KOPT-K1 (cell line): ENCODE data around the gene BIN1.
"Not testable (repeated sequence)": the region's sequence is repeated elsewhere in the genome, so short reads cannot be mapped to it uniquely, and the experiment has no call there.

ENCODE experiments used
- H3K27ac ChIP-seq: fragments of 200-600 bp; sonication (generic); 2 replicates; pipeline ENCODE4 v1.5.1; 2016; ENCODE audit warnings: antibody characterized with exemption, mild to moderate bottlenecking, low read depth, low read length; ENCODE audit not compliant: poor library complexity, severe bottlenecking
- H3K36me3 ChIP-seq: fragments of 200-600 bp; sonication (generic); 2 replicates; pipeline ENCODE4 v1.5.1; 2017; ENCODE audit warnings: antibody characterized with exemption, mild to moderate bottlenecking, low read length, moderate library complexity; ENCODE audit not compliant: insufficient read depth
- H3K9me3 ChIP-seq: fragments of 200-600 bp; sonication (generic); 2 replicates; pipeline ENCODE4 v1.5.1; 2017; ENCODE audit warnings: antibody characterized with exemption, low read length, mild to moderate bottlenecking; ENCODE audit not compliant: insufficient read depth, poor library complexity, severe bottlenecking

The BIN1 gene

GRCh38 chr2:127121353-127121752, 14.4 kb upstream of the BIN1 start:
- Histone ChIP-seq H3K36me3 (no peaks in the 10 kb centered on the region), H3K9me3 (peaks cover 31% of the 10 kb centered on the region), H3K27ac (no peak overlapping the region)

- peaks cover 31% of the 10 kb centered on the region for H3K9me3 ChIP-seq
- H3K27ac ChIP-seq, H3K36me3 ChIP-seq: not testable (repeated sequence)
Measured at GRCh38 chr2:127120408-127120807, 13.5 kb upstream of the BIN1 start.

- H3K27ac ChIP-seq = no peak overlapping the region
- H3K36me3 ChIP-seq = no peaks in the 10 kb centered on the region
- H3K9me3 ChIP-seq = peaks cover 28% of the 10 kb centered on the region
Measured at GRCh38 chr2:127118467-127118866, 11.5 kb upstream of the BIN1 start.

- Histone ChIP-seq H3K27ac (no peak overlapping the region), H3K36me3 (no peaks in the 10 kb centered on the region), H3K9me3 (peaks cover 24% of the 10 kb centered on the region)
Measured at GRCh38 chr2:127118038-127118437, 11.1 kb upstream of the BIN1 start.

GRCh38 chr2:127117603-127118002, 10.6 kb upstream of the BIN1 start:
- Histone ChIP-seq H3K9me3 (peaks cover 20% of the 10 kb centered on the region), H3K36me3 (no peaks in the 10 kb centered on the region)

GRCh38 chr2:127115471-127116199, 8.7 kb upstream of the BIN1 start:
- no peak overlapping the region for H3K27ac ChIP-seq
- H3K9me3 ChIP-seq = peaks cover 3% of the 10 kb centered on the region
- no peaks in the 10 kb centered on the region for H3K36me3 ChIP-seq

More at GRCh38 chr2:127117603-127118002, 10.6 kb upstream of the BIN1 start:
- no peak overlapping the region for H3K27ac ChIP-seq

- no peaks in the 10 kb centered on the region for H3K36me3 ChIP-seq
- H3K27ac ChIP-seq = no peak overlapping the region
- H3K9me3 ChIP-seq = no peaks in the 10 kb centered on the region
Measured at GRCh38 chr2:127110985-127111384, 4.0 kb upstream of the BIN1 start.

GRCh38 chr2:127108090-127108523, 1.2 kb upstream of the BIN1 start:
- H3K9me3 ChIP-seq = no peaks in the 10 kb centered on the region
- no peak overlapping the region for H3K27ac ChIP-seq
- no peaks in the 10 kb centered on the region for H3K36me3 ChIP-seq

GRCh38 chr2:127107622-127107999, 657 bp upstream of the BIN1 start:
- Histone ChIP-seq H3K36me3 (no peaks in the 10 kb centered on the region), H3K9me3 (no peaks in the 10 kb centered on the region), H3K27ac (no peak overlapping the region)

- no peaks in the 10 kb centered on the region for H3K9me3 ChIP-seq
- no peak overlapping the region for H3K27ac ChIP-seq
- no peaks in the 10 kb centered on the region for H3K36me3 ChIP-seq
Measured at GRCh38 chr2:127106457-127106990, 430 bp downstream of the BIN1 start.

- Histone ChIP-seq H3K9me3 (no peaks in the 10 kb centered on the region), H3K27ac (no peak overlapping the region), H3K36me3 (no peaks in the 10 kb centered on the region)
Measured at GRCh38 chr2:127105656-127106456, 1.1 kb downstream of the BIN1 start.

GRCh38 chr2:127104881-127105655, 1.9 kb downstream of the BIN1 start:
- H3K9me3 ChIP-seq = no peaks in the 10 kb centered on the region
- H3K27ac ChIP-seq = no peak overlapping the region
- H3K36me3 ChIP-seq = no peaks in the 10 kb centered on the region

GRCh38 chr2:127104166-127104660, 2.7 kb downstream of the BIN1 start:
- Histone ChIP-seq H3K27ac (no peak overlapping the region), H3K9me3 (no peaks in the 10 kb centered on the region), H3K36me3 (no peaks in the 10 kb centered on the region)

- H3K27ac ChIP-seq = no peak overlapping the region
- no peaks in the 10 kb centered on the region for H3K36me3 ChIP-seq
- no peaks in the 10 kb centered on the region for H3K9me3 ChIP-seq
Measured at GRCh38 chr2:127103243-127104165, 3.5 kb downstream of the BIN1 start.
